Measurements from ENCODE around the gene ZNF684. TPM values are rescaled to one million over a fixed set of nuclear protein-coding genes. Genes with fewer than 3 reads are reported as not detected.
"Not testable (repeated sequence)": the region's sequence is repeated elsewhere in the genome, so short reads cannot be mapped to it uniquely, and the experiment has no call there.

Gene ZNF684
- 10 to 100 TPM in 1 of 2 donors, 1 to 10 TPM in 1; 9.8 to 11.5 TPM for total RNA-seq
- 1 to 10 TPM; 6.8 to 7.8 TPM for polyA plus RNA-seq (ENCODE audit: insufficient read length in 2 of 2)
- long read RNA-seq, donor 1, partial matches to known transcripts = 0 of 2 reads
- long read RNA-seq, donor 1, other reads (novel, unspliced or antisense) = 0 of 2 reads
- long read RNA-seq, donor 2, partial matches to known transcripts = 0 of 1 reads
- long read RNA-seq, donor 2, other reads (novel, unspliced or antisense) = 0 of 1 reads
- long read RNA-seq, donor 3, partial matches to known transcripts = 0 of 3 reads
- long read RNA-seq, donor 3, other reads (novel, unspliced or antisense) = 0 of 3 reads
- long read RNA-seq, donor 4, partial matches to known transcripts = 0 of 1 reads
- long read RNA-seq, donor 4, other reads (novel, unspliced or antisense) = 0 of 1 reads

GRCh38 chr1:40531381-40532061 lies at the start of gene ZNF684:
Gene ZNF684, plus strand, starts transcription at chr1:40531637. Its CDS starts 1,530 bp downstream, at chr1:40533167.
- H3K9me3 ChIP-seq (ENCODE audit: control insufficient read depth, insufficient read depth, low read length) = no peaks in the 10 kb centered on the region
- H3K27ac ChIP-seq (ENCODE audit: low read depth, low read length) = peak within 1 kb of the TSS; percentile 87
- H3K4me1 ChIP-seq (ENCODE audit: control insufficient read depth, insufficient read depth, low read length) = peaks cover 3% of the 10 kb centered on the region
- H3K27me3 ChIP-seq (ENCODE audit: control insufficient read depth, insufficient read depth, low read length) = no peaks in the 10 kb centered on the region
- no peaks in the 10 kb centered on the region for H3K36me3 ChIP-seq (ENCODE audit: control insufficient read depth, insufficient read depth, low read length)
- peak within 1 kb of the TSS; percentile 97 for H3K4me3 ChIP-seq (ENCODE audit: low read depth, low read length)
- WGBS (ENCODE audit: insufficient coverage) = under 1% methylated on average over 33 of the region's 35 CpGs
- DNase-seq (ENCODE audit: low read depth in 4 of 6, low spot score in 6 of 6) = peak; percentile 81 to 98 (median 88)

- DNase-seq (ENCODE audit: low read depth in 4 of 6, low spot score in 6 of 6) = no peak
- Histone ChIP-seq H3K9me3 (ENCODE audit: control insufficient read depth, insufficient read depth, low read length) (peaks cover 21% of the 10 kb centered on the region), H3K27me3 (ENCODE audit: control insufficient read depth, insufficient read depth, low read length) (no peaks in the 10 kb centered on the region), H3K27ac (ENCODE audit: low read depth, low read length) (no peak overlapping the region), H3K4me3 (ENCODE audit: low read depth, low read length) (no peak overlapping the region), H3K36me3 (ENCODE audit: control insufficient read depth, insufficient read depth, low read length) (peaks cover 13% of the 10 kb centered on the region), H3K4me1 (ENCODE audit: control insufficient read depth, insufficient read depth, low read length) (no peaks in the 10 kb centered on the region)
- WGBS (ENCODE audit: insufficient coverage) = 100% methylated on average over 1 of the region's 4 CpGs
Observed at GRCh38 chr1:40495315-40495903, 36.0 kb upstream of the ZNF684 start.

- H3K4me1 ChIP-seq (ENCODE audit: control insufficient read depth, insufficient read depth, low read length); H3K27ac ChIP-seq (ENCODE audit: low read depth, low read length); DNase-seq (ENCODE audit: low read depth in 4 of 6, low spot score in 6 of 6); H3K36me3 ChIP-seq (ENCODE audit: control insufficient read depth, insufficient read depth, low read length); H3K9me3 ChIP-seq (ENCODE audit: control insufficient read depth, insufficient read depth, low read length); H3K4me3 ChIP-seq (ENCODE audit: low read depth, low read length); H3K27me3 ChIP-seq (ENCODE audit: control insufficient read depth, insufficient read depth, low read length): not testable (repeated sequence)
- WGBS (ENCODE audit: insufficient coverage) = 100% methylated on average over 3 of the region's 4 CpGs
Observed at GRCh38 chr1:40502651-40503050, 28.8 kb upstream of the ZNF684 start.

GRCh38 chr1:40507973-40508372 lies 23.5 kb upstream of the ZNF684 start:
- H3K4me1 ChIP-seq (ENCODE audit: control insufficient read depth, insufficient read depth, low read length) = peaks cover 7% of the 10 kb centered on the region
- H3K27me3 ChIP-seq (ENCODE audit: control insufficient read depth, insufficient read depth, low read length) = no peaks in the 10 kb centered on the region
- H3K36me3 ChIP-seq (ENCODE audit: control insufficient read depth, insufficient read depth, low read length) = no peaks in the 10 kb centered on the region
- WGBS (ENCODE audit: insufficient coverage) = 12% methylated on average over 2 of the region's 6 CpGs
- H3K4me3 ChIP-seq (ENCODE audit: low read depth, low read length) = peak overlapping the region; percentile 83
- no peaks in the 10 kb centered on the region for H3K9me3 ChIP-seq (ENCODE audit: control insufficient read depth, insufficient read depth, low read length)
- H3K27ac ChIP-seq (ENCODE audit: low read depth, low read length) = peak overlapping the region; percentile 73
- DNase-seq (ENCODE audit: low read depth in 4 of 6, low spot score in 6 of 6) = no peak

- no peaks in the 10 kb centered on the region for H3K9me3 ChIP-seq (ENCODE audit: control insufficient read depth, insufficient read depth, low read length)
- DNase-seq (ENCODE audit: low read depth in 4 of 6, low spot score in 6 of 6) = peak in 5 of 6 donors; percentile 54 to 92 (median 62)
- H3K36me3 ChIP-seq (ENCODE audit: control insufficient read depth, insufficient read depth, low read length) = no peaks in the 10 kb centered on the region
- H3K27ac ChIP-seq (ENCODE audit: low read depth, low read length) = peak within 1 kb of the TSS; percentile 73
- H3K27me3 ChIP-seq (ENCODE audit: control insufficient read depth, insufficient read depth, low read length) = no peaks in the 10 kb centered on the region
- under 1% methylated on average over 76 of the region's 76 CpGs for WGBS (ENCODE audit: insufficient coverage)
- peaks cover 7% of the 10 kb centered on the region for H3K4me1 ChIP-seq (ENCODE audit: control insufficient read depth, insufficient read depth, low read length)
- H3K4me3 ChIP-seq (ENCODE audit: low read depth, low read length) = peak within 1 kb of the TSS; percentile 83
Observed at GRCh38 chr1:40508375-40509341, 22.8 kb upstream of the ZNF684 start, which contains the start of gene EXO5. Gene EXO5, plus strand, starts transcription at chr1:40508767. Its CDS starts 5,778 bp downstream, at chr1:40514545.

- Histone ChIP-seq H3K4me1 (ENCODE audit: control insufficient read depth, insufficient read depth, low read length) (no peaks in the 10 kb centered on the region), H3K27ac (ENCODE audit: low read depth, low read length) (no peak overlapping the region), H3K36me3 (ENCODE audit: control insufficient read depth, insufficient read depth, low read length) (peaks cover 10% of the 10 kb centered on the region), H3K27me3 (ENCODE audit: control insufficient read depth, insufficient read depth, low read length) (no peaks in the 10 kb centered on the region), H3K4me3 (ENCODE audit: low read depth, low read length) (no peak overlapping the region), H3K9me3 (ENCODE audit: control insufficient read depth, insufficient read depth, low read length) (peaks cover 20% of the 10 kb centered on the region)
- 100% methylated on average over 1 of the region's 2 CpGs for WGBS (ENCODE audit: insufficient coverage)
- DNase-seq (ENCODE audit: low read depth in 4 of 6, low spot score in 6 of 6) = no peak
Observed at GRCh38 chr1:40519517-40519916, 11.9 kb upstream of the ZNF684 start.

GRCh38 chr1:40530735-40531380 lies 579 bp upstream of the ZNF684 start:
- Histone ChIP-seq H3K36me3 (ENCODE audit: control insufficient read depth, insufficient read depth, low read length) (no peaks in the 10 kb centered on the region), H3K4me1 (ENCODE audit: control insufficient read depth, insufficient read depth, low read length) (peaks cover 3% of the 10 kb centered on the region), H3K27me3 (ENCODE audit: control insufficient read depth, insufficient read depth, low read length) (no peaks in the 10 kb centered on the region), H3K4me3 (ENCODE audit: low read depth, low read length) (peak overlapping the region; percentile 97), H3K9me3 (ENCODE audit: control insufficient read depth, insufficient read depth, low read length) (no peaks in the 10 kb centered on the region), H3K27ac (ENCODE audit: low read depth, low read length) (peak overlapping the region; percentile 87)
- WGBS (ENCODE audit: insufficient coverage) = 60% methylated on average over 4 of the region's 5 CpGs
- DNase-seq (ENCODE audit: low read depth in 4 of 6, low spot score in 6 of 6) = no peak

GRCh38 chr1:40532062-40532389 lies 589 bp downstream of the ZNF684 start:
- no peak for DNase-seq (ENCODE audit: low read depth in 4 of 6, low spot score in 6 of 6)
- Histone ChIP-seq H3K4me1 (ENCODE audit: control insufficient read depth, insufficient read depth, low read length) (peaks cover 3% of the 10 kb centered on the region), H3K9me3 (ENCODE audit: control insufficient read depth, insufficient read depth, low read length) (no peaks in the 10 kb centered on the region), H3K36me3 (ENCODE audit: control insufficient read depth, insufficient read depth, low read length) (no peaks in the 10 kb centered on the region), H3K27ac (ENCODE audit: low read depth, low read length) (no peak overlapping the region), H3K27me3 (ENCODE audit: control insufficient read depth, insufficient read depth, low read length) (no peaks in the 10 kb centered on the region), H3K4me3 (ENCODE audit: low read depth, low read length) (peak overlapping the region; percentile 97)
- 18% methylated on average over 3 of the region's 3 CpGs for WGBS (ENCODE audit: insufficient coverage)

Measured in spinal cord (tissue), 10 donors.